ENCODE measurements around the gene SET. TPM values are rescaled to one million over a fixed set of nuclear protein-coding genes. Genes with fewer than 3 reads are reported as not detected.
A peak's percentile ranks its signal among the peaks of the same experiment; 100 is the strongest.
"Not testable (repeated sequence)": the region's sequence is repeated elsewhere in the genome, so short reads cannot be mapped to it uniquely, and the experiment has no call there.

SET gene
- total RNA-seq, 4 donors from 2014 or later: 102 to 191 (median 170) TPM

- Histone ChIP-seq H3K4me1 (peaks cover 12 to 19% of the 10 kb centered on the region in 2 donors), H3K36me3 (peaks cover 0 to 39% of the 10 kb centered on the region in 2 donors), H3K27me3 (no peaks in the 10 kb centered on the region), H3K27ac (peak overlapping the region; percentile 66 to 90 (median 76)), H3K4me3 (peak overlapping the region; percentile 54 to 71 (median 68)), H3K9me3 (no peaks in the 10 kb centered on the region)
- intact Hi-C loops (cut with DNase I; ENCODE audit: low total_unique reads): no loop called here
- ATAC-seq: no peak
- no peak for DNase-seq
- in situ Hi-C loops (cut with MboI; ENCODE audit: low sequenced_read_pairs in 4 of 4): no loop called here
- TF ChIP-seq POLR2A (IDR thresholded peaks at IDR 0.05) (no peak), CTCF (IDR thresholded peaks at IDR 0.05 in 4 of 5, conservative IDR thresholded peaks at IDR 0.05 in 1 of 5) (no peak)
These were observed 1.6 kb downstream of the SET start for GRCh38 chr9:128690684-128691034.

- H3K36me3 ChIP-seq: peaks cover 0 to 48% of the 10 kb centered on the region in 2 donors
- ATAC-seq; H3K27ac ChIP-seq; H3K9me3 ChIP-seq; H3K27me3 ChIP-seq; in situ Hi-C loops (cut with MboI; ENCODE audit: low sequenced_read_pairs in 4 of 4); intact Hi-C loops (cut with DNase I; ENCODE audit: low total_unique reads); DNase-seq; H3K4me3 ChIP-seq: not testable (repeated sequence)
- peaks cover 12 to 13% of the 10 kb centered on the region in 2 donors for H3K4me1 ChIP-seq
These were observed 4.7 kb downstream of the SET start for GRCh38 chr9:128693738-128694137.

GRCh38 chr9:128694344-128694743 lies 5.3 kb downstream of the SET start:
- no peak overlapping the region for H3K27ac ChIP-seq
- H3K4me3 ChIP-seq: no peak overlapping the region
- in situ Hi-C loops (cut with MboI; ENCODE audit: low sequenced_read_pairs in 4 of 4): no loop called here
- no peaks in the 10 kb centered on the region for H3K27me3 ChIP-seq
- ATAC-seq (no peak), DNase-seq (no peak)
- TF ChIP-seq POLR2A (IDR thresholded peaks at IDR 0.05) (no peak), CTCF (IDR thresholded peaks at IDR 0.05 in 4 of 5, conservative IDR thresholded peaks at IDR 0.05 in 1 of 5) (no peak)
- no peaks in the 10 kb centered on the region for H3K9me3 ChIP-seq
- intact Hi-C loops (cut with DNase I; ENCODE audit: low total_unique reads): no loop called here
- peaks cover 12 to 13% of the 10 kb centered on the region in 2 donors for H3K4me1 ChIP-seq
- H3K36me3 ChIP-seq: peaks cover 0 to 48% of the 10 kb centered on the region in 2 donors

DNA sequence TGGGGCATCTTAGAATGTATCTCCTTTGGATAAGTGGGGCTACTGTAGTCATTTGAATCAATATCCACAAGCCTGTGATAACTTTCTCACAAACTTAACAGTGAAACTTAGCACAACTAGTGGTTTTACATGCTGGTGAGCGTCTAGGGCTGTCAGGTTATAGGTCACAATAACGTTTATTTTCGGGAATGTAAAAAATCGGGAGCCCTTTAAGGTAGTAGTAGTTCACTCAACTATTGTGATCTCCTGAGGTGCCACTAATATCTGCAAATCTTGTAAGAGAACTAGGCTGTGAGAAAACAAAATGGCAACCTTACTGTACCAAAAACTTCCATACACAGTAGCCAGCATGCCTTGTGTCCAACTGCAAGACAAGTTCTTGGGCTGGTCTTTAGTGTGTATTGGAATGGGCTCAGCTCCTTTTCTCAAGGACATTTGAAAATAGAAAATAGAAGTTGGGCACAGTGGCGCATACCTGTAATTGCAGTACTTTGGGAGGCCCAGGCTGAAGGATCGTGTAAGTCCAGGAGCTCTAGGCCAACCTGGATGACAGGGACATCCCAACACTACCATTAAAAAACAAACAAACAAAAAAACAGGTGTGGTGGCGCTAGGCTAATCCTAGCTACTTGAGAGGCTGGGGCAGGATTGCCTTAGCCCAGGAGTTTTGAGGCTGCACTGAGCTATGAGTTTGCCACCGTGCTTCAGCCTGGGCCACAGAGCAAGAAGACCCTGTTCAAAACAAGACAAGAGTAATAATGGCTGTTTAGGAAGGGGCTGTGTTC lies 8.1 kb downstream of the SET start:
- peaks cover 0 to 1% of the 10 kb centered on the region in 2 donors for H3K4me1 ChIP-seq
- no peak for ATAC-seq
- no peak overlapping the region for H3K27ac ChIP-seq
- H3K36me3 ChIP-seq: peaks cover 0 to 40% of the 10 kb centered on the region in 2 donors
- no peak overlapping the region for H3K4me3 ChIP-seq
- DNase-seq: no peak
- no peaks in the 10 kb centered on the region for H3K27me3 ChIP-seq
- TF ChIP-seq CTCF (IDR thresholded peaks at IDR 0.05 in 4 of 5, conservative IDR thresholded peaks at IDR 0.05 in 1 of 5): no peak
- no peak for TF ChIP-seq POLR2A (IDR thresholded peaks at IDR 0.05)
- in situ Hi-C loops (cut with MboI; ENCODE audit: low sequenced_read_pairs in 4 of 4): no loop called here
- H3K9me3 ChIP-seq: no peaks in the 10 kb centered on the region
- intact Hi-C loops (cut with DNase I; ENCODE audit: low total_unique reads): no loop called here

DNA sequence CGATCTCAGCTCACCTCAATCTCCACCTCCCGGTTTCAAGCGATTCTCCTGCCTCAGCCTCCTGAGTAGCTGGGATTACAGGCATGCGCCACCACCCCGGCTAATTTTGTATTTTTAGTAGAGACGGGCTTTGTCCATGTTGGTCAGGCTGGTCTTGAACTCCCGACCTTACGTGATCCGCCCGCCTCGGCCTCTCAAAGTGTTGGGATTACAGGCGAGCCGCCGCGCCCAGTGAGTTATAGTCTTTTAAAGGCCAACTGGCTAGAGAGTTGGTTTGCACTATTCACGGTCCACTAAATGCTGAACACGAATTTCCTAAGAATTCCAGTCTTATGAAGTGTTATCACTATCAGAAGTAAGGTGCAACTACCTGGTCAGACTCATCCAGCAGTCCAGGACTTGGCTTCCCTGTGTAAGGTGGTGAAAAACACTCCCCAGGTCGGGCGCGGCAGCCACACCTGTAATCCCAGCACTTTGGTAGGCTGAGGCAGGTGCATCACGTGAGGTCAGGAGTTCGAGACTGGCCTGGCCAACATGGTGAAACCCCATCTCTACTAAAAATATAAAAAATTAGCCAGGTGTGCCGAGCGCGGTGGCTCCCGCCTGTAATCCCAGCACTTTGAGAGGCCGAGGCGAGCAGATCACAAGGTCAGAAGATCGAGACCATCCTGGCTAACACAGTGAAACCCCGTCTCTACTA lies 10.2 kb downstream of the SET start:
- Histone ChIP-seq H3K36me3 (peaks cover 0 to 20% of the 10 kb centered on the region in 2 donors), H3K4me1 (peaks cover 0 to 11% of the 10 kb centered on the region in 2 donors)
- H3K27ac ChIP-seq; H3K9me3 ChIP-seq; ATAC-seq; DNase-seq; intact Hi-C loops (cut with DNase I; ENCODE audit: low total_unique reads); in situ Hi-C loops (cut with MboI; ENCODE audit: low sequenced_read_pairs in 4 of 4); H3K4me3 ChIP-seq; H3K27me3 ChIP-seq: not testable (repeated sequence)
